GM19238 (cell line): ENCODE results near the gene MRGPRF.
"Not testable (repeated sequence)": the region's sequence is repeated elsewhere in the genome, so short reads cannot be mapped to it uniquely, and the experiment has no call there.

Experiments
- DNase-seq: peaks from one replicate; pipeline ENCODE4 v3.0.0; 2011; ENCODE audit warnings: low spot score; ENCODE audit not compliant: insufficient read length

The MRGPRF gene

DNA sequence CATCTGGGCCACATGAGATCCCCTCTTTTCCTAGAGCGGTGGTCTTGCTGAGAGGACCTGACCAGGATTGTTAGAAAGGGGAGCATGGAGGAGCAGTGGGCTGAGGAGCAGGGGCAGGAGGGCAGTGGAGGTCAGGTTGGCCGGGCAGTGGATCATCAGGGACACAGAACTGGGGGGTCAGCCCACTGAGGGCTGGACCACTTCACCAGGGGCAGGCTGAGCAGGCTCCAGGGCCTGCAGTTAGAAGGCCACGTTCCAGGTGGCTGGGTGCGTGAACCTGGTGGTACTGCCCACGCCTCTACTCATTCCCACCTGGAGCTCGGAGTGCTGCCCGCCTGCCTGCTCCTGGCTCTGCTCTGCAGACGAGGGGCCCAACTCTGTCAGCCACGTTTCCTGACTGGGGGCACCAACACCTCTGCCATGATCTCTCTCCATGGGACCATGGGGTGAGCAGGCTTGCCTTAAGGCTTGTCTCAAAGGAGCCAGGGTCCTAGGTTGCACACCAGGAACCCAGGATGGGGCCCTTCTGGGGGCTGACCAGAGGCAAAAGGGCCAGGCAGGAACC is 9.7 kb downstream of the MRGPRF start:
- DNase-seq, result no peak

DNA sequence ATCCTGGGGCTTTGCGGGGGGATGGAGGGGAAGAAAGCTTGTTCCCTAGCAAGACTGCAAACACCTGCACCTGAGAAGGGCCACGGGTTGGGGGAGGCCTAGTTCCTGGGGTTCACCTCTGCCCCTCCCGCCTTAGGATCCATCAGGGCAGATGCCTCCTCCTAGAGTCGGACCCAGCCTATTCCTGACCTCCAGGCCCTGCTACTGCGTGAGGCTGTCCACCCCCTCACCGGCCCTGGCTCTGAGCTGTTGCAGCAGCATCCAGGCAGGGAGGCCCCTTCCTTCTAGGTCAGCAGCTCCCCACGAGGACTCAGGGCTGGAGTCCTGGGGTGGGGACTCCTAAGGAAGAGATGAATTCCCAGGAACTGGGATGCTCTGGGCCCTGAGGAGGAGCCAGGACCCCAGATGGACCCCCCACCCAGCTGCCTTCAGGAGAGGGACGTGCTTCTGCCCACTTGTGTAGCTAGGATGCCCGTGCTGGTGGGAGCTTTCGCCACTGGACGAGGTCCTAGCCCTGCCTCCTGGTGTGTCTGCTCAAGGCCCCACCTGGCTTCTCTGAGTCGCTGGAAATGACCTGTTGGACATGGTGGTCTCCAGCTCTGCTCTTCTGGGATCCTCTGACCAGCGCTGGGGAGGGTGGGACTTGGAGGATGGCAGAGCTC is 10.3 kb downstream of the MRGPRF start:
- DNase-seq, result no peak

DNA sequence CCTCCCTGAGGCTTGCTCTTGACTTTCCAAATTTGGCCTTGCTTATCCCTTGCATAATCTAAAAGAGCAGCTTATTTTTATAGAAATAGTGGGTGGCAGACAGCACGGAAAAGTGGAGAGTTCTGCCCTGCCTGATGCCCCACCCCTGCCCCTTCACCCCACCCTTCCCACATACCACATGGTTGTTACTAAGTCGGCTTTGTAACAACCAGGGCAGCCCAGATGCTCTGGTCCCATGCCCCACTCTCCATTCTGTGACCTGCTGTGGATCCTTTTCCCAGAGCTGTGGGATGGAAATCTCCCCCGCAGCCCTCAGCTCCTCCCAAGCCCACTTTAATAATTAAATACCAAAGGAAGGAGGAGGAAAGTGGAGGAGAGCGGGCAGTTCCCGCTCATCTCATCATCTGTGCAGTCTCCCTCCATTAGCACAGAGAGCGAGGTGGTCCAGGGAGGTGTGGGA is 10.9 kb downstream of the MRGPRF start:
- no peak for DNase-seq

DNA sequence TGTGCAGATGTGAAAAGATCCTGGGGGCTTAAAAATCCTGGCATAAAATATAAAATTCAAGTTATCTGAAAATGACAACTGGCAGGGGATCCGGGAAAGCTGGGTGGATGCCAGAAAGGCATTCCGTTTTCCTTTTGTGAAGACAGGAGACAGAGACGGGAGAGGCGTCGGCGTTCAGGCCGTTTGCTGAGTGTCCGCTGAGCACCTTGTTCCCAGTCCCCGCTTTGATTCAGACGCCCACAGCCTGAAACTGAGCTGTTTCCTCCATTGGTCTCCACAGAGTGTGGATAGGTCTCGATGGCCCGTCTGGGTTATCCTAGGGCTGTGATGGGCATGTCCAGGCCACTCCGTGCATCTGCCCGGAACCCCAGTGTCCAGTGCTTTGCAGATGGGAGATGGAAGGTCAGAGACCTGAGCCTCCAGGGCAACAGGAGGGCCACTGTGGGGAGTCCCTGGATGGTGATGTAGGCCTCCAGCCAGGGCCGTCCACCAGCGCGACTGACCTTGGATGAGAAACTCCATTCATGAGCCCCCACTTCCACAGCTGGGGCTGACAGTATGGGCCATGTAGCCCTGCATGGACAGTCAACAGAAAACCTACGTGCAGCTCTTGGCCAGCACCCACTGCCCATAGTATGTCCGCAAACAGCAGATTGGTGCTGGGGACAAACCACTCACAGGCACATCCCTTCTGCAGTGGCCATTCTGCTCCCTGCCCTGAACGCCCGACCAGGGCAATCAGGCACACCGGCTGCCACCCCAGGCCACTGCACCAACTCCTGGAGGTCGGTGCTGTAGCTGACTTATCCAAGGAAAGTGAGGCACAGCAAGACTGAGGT is 11.6 kb downstream of the MRGPRF start:
- no peak for DNase-seq

DNA sequence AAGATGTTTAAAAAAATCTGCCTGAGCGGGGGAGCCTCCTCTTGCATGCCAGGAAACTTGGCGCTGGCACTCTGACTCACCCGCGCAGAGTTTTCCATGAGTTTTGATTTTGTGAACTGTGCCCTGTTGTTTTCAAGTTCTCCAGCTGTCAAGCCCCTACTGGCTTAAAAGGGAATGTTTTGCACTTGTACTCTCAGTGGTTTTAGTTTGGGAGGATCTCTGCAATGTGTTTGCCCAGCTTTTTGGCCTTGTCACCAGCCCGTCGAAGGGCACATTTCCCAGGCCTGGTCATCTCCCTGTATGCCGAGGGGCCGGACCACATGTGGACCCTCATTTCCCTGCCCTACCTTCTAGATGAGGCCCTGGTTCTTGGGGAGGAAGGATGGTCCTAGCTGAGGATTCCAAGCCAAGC is 12.2 kb downstream of the MRGPRF start:
- DNase-seq, result no peak

DNA sequence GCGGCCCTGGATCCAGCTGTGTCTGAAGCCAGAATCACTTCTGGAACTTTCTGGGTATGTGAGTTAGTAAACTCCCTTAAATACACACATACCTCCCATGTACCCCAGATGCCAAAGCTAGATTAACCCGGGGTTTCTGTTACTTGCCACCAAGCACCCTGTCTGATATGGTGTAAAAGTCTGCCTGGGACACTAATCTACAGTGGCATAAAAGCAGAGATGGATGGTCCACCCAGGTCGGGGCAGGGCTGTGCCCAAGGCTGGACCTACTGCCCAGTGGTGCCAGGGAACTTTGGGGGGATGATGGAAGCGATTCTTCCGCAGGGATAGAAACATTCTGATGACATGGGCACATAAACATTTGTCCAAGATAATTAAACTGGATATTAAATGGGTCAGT is 12.7 kb downstream of the MRGPRF start:
- DNase-seq, result no peak

DNA sequence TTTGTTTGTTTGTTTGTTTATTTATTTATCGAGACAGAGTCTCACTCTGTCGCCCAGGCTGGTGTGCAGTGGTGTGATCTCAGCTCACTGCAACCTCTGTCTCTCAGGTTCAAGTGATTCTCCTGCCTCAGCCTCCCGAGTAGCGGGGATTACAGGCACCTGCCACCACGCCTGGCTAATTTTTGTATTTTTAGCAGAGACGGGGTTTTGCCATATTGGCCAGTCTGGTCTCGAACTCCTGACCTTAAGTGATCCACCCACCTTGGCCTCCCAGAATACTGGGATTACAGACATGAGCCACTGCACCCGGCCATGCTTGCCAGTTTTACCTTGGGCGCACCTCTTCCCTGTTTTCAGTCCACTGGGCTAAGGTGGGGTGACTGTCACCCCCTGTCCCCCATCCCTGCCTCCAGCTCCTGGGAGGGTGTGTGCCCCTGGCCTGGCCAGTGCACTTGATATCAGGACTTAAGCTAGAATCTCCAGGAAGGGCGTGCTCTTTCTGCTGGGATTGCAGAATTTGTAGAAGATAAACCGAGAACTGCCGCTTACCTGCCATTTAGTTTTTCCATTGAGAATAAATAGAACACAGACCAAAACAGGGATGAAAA is 13.2 kb downstream of the MRGPRF start:
- DNase-seq, result not testable (repeated sequence)

DNA sequence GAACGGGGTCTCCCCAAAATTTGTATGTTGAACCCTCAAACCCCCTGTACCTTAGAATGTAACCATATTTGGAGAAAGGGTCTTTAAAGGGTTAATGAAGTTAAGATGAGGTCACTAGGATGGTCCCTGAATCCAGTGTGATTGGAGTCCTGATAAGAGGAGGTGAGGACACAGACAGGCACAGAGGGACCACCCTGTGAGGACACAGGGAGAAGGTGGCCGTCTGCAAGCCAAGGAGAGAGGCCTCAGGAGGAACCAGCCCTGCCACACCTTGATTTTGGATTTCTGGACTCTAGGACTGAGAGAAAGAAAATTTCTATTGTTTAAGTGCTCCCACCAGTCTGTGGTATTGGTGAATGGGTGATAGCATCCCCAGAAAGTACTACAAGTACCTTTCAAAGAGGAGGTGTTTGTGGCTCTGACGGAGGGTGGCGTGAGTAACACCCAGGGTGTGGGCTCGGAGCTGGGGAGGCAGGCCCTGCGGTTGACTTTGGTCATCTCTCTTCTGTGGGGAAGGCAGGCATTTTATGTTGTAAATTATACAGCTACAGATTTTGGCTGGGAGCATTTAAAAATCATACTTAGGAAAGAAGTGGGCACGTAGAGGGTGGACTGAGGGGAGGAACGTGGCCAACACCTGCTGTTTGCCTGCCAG is 13.8 kb downstream of the MRGPRF start:
- DNase-seq, result no peak

DNA sequence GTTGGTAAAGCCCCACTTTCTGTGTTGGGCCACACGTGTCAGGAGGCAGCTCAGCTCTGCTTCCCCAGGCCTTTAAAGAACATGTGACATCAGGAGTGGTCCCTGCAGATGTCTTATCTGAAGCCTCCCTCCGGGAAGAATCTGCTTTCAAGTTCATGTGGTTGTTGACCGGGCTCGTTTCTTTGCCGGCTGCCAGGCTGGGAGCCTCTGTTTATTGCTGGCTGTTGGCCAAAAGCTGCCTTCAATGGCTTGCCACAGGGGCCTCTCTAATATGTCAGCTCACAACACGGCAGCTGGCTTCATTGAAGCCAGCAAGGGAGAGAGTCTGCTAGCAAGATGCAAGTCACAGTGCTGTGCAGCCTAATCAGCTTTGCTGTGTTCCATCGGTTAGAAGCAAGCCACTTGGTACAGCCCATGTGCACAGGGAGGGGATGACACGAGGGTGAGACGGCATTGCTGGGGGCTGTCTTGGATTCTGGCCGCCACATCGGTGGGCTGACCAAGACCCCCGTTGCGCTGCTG is 14.6 kb downstream of the MRGPRF start:
- DNase-seq, result no peak

DNA sequence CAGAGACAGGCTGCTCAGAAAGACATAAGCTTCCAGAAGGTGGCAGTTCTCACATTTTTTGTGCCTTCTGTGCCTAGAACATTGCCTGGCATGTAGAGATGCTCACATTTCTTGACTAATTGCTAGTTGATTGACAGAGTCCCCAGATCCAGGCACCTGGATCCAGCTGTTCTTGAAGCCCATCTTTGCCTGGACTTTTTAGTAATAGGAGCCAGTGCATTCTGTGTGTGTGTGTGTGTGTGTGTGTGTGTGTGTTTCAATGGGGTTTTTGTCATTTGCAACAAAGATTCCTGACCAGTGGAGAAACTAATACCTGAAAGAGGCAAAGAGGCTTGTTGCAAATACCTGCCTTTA is 15.1 kb downstream of the MRGPRF start:
- no peak for DNase-seq

DNA sequence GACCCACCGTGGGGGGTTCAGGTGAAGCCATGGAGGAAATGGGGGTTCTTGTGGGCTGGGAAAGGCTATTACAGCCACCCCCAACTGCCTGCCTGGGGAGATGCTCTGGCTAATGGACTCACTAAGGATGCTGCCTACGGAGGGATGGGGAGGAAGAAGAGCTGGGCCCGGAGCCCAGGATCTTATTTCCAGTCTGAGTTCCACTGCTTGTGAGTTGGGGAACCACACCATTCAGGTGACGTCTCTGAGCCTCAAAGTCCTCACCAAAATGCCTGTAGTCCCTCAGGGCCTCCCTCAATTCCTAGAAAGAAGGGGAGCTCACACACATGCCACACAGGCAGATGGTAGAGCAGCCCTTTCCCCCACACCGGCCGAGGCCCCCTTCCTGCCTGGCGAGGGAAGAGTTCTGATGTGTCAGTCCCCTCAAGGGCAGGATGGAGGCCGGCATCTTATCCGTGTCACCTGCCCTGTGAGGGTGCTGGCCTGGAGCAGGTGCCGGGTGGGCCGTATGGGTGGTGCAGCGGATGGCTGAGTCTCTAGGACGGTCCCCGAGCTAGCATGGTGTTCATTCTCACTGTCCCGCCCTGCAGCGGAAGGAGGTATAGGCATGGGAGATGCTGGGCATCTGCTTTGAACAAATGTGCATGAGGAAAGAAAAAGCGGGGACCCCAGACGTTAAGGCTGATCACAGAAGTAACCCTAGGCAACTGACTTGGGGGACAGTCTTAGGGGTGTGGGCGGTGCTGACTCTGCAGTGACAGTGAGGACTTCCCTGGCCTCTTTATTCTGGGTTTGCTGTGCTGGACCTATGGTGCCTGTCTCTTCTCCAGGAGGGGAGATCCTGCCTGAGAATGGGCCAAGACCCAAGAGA is 15.7 kb downstream of the MRGPRF start:
- DNase-seq, result no peak

DNA sequence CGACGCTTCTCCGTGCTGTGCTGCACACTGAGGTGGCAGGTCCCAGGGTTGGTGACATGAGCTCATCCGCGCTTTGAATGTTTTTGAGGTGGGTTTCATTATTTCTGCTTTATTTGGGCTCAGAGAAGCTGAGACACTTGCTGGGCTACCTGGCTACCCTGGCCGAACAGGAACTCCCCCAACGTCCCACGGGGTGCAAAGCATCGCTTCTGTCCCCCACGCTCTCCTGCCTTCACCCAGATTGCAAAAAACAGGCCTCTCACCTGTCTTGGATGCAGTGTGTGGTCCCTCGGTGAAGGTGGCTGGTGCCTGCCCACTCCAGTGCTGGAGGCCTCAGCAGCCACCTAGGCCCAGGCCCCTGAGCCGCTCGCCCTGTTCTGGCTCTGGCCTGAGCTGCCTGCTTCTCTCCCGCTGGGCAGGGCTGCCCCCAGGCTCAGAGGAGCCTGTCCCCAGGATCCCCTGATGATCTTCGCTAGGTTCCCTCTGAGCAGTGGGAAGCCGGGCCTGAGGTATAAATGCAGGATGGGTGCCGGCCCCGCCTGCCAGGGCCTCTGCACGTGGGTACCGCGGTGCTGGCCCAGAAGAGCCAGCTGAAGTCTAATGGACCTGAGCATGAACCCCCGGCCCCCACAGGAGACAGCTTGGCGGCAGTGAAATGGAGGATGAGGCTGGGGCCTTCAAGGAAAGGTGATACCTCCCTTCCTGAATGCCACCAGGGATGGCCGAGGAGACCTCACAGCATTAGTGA is 16.5 kb downstream of the MRGPRF start:
- no peak for DNase-seq

DNA sequence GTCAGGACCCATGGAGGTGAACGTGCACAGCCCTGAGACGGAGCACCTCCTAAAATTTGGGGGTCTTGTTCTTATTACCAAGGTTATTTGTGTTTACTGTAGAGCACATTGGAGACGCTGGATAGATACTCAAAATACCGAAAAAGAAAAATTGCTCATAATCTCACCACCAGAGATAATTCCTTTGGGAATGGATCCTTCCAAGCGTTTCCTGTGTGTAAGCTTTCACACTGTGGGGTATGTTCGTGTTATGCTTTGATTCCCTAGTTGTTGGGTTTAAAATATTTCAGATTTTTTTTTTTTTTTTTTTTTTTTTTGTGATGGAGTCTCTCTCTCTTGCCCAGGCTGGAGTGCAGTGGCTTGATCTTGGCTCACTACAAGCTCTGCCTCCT is 18.2 kb downstream of the MRGPRF start:
- DNase-seq, result no peak

DNA sequence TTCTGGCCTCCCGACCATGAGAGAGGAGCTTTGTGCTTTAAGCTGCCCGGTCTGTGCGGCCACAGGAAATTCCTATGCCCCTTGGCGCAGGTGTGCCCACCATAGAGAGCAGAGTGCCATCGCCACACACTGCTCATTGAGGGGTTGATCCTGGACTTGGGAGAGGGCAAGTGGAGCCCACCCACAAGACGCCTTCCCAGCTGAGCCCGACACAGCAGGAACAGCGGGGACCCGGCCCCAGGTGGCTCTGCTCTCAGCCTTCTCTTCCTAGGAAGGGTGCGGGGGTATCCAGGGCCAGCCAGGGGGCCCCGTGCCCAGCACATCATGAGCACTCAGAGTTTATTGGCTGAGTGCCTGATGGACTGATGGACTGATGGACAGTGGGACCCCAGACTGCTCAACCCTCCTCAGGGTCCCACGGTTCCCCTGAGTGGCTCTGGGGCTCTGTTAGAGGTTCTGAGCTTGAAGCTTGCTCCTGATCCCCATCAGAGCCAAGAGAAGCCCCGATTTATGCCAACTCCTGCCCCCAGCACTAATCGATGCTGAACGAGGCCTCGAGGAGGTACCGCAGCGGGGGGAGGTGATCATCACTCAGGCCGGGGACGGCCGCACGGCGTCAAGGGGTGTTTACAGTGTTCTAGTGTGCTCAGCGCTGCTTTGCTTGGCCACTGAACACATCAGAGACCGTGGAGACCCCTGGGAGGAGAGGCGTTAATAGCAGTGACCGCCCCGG is 18.7 kb downstream of the MRGPRF start:
- no peak for DNase-seq

DNA sequence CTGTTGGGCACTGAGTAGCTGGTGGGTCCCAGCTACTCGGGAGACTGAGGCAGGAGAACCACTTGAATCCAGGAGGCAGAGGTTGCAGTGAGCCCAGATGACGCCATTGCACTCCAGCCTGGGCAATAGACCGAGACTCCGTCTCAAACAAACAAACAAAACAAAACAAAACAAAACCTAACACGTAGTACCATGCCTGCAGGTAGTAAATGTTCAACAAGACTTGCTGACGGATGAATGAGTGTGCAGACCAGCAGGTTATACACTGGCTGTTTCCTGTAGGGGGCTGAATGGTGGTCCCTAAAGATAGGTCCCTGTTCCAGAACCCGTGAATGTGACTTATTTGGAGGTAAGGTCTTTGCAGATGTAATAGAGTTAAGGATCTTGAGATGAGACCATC is 19.5 kb downstream of the MRGPRF start:
- DNase-seq, result no peak

DNA sequence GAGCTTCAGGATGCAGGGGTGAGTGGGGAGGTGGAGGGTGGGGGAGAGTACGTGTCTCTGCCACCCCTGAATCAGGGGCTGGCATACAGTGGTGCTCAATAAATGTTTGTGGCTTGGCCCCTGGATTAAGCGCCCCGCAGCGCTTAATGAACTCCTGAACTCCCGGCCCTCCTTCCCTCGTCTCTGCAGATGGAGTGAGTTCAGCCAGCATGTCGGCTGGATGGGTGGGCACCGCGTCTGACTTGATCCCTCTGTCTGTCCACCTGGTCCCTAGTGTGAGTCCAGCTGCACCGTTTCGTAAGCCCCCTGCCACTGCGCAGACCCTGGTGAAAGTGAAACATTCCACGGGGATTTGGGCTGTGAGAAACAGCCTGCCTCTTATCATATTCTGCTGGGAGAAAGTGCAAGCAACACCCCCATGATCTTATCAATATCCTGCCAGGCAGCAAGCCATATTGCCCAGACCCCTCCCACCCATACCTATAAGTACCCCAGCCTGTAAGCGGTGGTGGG is 20.2 kb downstream of the MRGPRF start:
- no peak for DNase-seq

DNA sequence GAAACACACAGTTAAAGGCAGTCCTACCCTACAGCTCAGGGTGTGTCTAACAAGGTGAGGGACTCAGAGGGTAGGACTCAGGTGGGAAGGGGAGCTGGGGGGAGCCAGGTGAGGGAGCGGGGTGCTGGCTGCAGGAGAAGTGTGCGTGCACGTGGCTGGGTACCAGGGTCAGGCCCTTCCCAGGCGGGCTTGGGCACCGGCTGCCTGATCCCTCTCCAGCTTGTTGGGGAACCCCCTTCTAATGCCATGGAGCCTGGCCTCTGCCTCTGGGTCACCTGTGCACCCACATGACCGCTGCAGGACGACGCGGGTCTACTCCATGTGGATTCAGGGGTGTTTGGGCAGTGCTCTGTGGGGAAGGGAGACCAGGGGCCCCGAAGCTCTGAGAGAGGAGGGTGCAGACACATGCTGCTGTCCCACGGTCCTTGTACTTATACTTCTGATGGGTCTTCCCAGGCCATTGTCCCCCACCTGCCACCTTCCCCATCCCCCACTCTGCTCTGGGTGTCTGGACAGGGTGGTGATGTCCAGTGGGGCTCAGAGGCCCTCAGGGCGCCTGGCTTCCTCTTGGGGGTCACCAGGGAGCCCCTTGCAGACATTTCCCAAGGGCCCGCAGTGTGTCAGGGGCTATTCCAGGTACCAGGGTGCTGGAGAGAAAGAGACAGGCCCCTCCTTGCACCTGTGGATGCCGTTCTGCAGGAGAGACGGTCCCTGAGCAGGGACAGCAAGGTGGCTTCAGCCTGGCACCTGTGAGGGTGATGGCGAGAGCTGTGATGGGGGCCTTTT is 21.9 kb downstream of the MRGPRF start:
- no peak for DNase-seq

DNA sequence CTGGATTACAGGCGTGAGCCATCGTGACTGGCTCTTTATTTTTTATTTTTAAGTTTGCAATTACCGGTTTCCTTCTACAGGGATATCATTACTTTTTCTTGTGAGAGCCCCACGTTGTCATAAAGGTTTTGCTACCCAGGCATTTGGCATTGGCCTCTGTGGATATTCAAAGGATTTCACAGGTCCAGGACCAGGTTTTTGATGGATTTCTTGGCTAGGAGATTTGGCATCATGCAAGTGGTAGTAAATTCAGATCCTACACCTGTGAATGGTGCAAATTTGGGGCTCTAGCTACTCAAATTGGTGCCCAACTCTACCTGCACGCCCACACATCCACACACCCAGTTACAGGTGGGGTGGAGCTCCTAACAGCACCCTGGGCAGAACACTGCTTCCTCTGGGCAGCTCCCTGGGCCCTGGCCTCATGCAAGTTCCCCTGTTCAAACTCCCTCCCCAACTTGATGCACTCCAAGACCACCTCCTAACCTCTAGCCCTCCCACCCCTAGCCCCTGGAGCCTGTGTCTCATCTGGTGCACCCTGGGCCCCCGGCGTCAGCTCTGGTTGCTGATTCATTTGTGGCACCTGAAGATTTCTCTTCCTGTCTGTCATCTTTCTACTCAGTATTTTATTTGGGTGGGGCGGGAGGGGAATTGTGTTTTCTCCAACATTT is 23.0 kb downstream of the MRGPRF start:
- no peak for DNase-seq
